ENCODE data around the gene MARCHF7.

DNA sequence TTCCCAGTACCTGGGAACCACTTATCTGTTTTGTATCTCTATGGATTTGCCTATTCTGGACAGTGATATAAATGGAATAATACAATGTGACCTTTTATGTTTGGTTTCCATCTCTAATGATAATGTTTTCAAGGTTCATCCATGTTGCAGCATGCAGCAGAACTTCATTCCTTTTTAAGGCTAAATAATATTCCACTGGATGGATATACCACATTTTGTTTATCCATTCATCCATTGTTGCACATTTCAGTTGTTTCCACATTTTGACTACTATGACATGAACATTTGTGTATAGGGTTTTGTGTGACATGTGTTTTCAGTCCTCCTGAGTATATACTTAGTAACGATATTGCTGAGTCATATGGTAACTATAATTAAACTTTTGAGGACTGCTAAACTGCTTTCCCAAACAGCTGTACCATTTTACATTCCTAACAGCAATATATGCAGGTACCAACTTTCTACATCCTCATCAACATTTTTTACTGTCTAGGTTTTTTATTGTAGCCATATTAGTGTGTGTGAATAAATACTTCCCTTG, 17.7 kb upstream of the MARCHF7 start:
- no peak for TF ChIP-seq CTCF (IDR thresholded peaks at IDR 0.05)
- no peak for TF ChIP-seq POLR2AphosphoS5 (IDR thresholded peaks at IDR 0.05)
- TF ChIP-seq POLR2A (IDR thresholded peaks at IDR 0.05) = no peak
- no peak for TF ChIP-seq EP300 (IDR thresholded peaks at IDR 0.05)

Measured in stomach (tissue), 4 donors.